HEK293 (cell line): ENCODE results near the gene MCRIP2.

Source experiments
- GLIS1 ChIP-seq: fragments of 450-650 bp; formaldehyde crosslinking; IDR thresholded peaks from 2 replicates; pipeline ENCODE4 v1.5.1; 2016; ENCODE audit warnings: missing biosample characterization, missing genetic modification characterization
- IKZF3 ChIP-seq: fragments of 450-650 bp; IDR thresholded peaks from 2 replicates; pipeline ENCODE4 v1.5.0; 2018; ENCODE audit warnings: missing biosample characterization, mild to moderate bottlenecking, missing genetic modification characterization, moderate library complexity
- SETDB1 ChIP-seq: IDR thresholded peaks from one replicate; pipeline ENCODE4 v1.6.1; 2017; ENCODE audit warnings: mild to moderate bottlenecking, low read length, moderate library complexity, mixed read lengths; ENCODE audit not compliant: insufficient read length
- SP7 ChIP-seq: fragments of 450-650 bp; formaldehyde crosslinking; IDR thresholded peaks from 2 replicates; pipeline ENCODE4 v1.5.1; 2016; ENCODE audit warnings: missing biosample characterization, missing genetic modification characterization
- TCF7L2 ChIP-seq: IDR thresholded peaks from 2 replicates; pipeline ENCODE4 v1.6.1; 2011; ENCODE audit warnings: low read depth, mild to moderate bottlenecking, inconsistent platforms, low read length, moderate library complexity, borderline replicate concordance
- ZBTB17 ChIP-seq: fragments of 450-650 bp; formaldehyde crosslinking; IDR thresholded peaks from 2 replicates; pipeline ENCODE4 v1.5.1; 2016; ENCODE audit warnings: missing biosample characterization, missing genetic modification characterization
- ZBTB7A ChIP-seq: fragments of 450-650 bp; formaldehyde crosslinking; IDR thresholded peaks from 2 replicates; pipeline ENCODE4 v1.5.1; 2016; ENCODE audit warnings: low read depth, missing biosample characterization, missing genetic modification characterization
- ZFHX2 ChIP-seq: fragments of 450-650 bp; formaldehyde crosslinking; conservative IDR thresholded peaks from 2 replicates; pipeline ENCODE4 v1.5.1; 2016; ENCODE audit warnings: missing biosample characterization, missing genetic modification characterization
- ZFP3 ChIP-seq: fragments of 450-650 bp; formaldehyde crosslinking; IDR thresholded peaks from 2 replicates; pipeline ENCODE4 v1.5.1; 2016; ENCODE audit warnings: low read depth, missing biosample characterization, missing genetic modification characterization
- ZNF10 ChIP-seq: fragments of 450-650 bp; formaldehyde crosslinking; IDR thresholded peaks from 2 replicates; pipeline ENCODE4 v1.5.1; 2017; ENCODE audit warnings: missing biosample characterization, missing genetic modification characterization
- ZNF155 ChIP-seq: fragments of 450-650 bp; formaldehyde crosslinking; IDR thresholded peaks from 2 replicates; pipeline ENCODE4 v1.5.1; 2016; ENCODE audit warnings: missing biosample characterization, missing genetic modification characterization
- ZNF157 ChIP-seq: fragments of 450-650 bp; formaldehyde crosslinking; IDR thresholded peaks from 2 replicates; pipeline ENCODE4 v1.5.1; 2016; ENCODE audit warnings: missing biosample characterization, missing genetic modification characterization
- ZNF202 ChIP-seq: fragments of 450-650 bp; formaldehyde crosslinking; IDR thresholded peaks from 2 replicates; pipeline ENCODE4 v1.5.1; 2016; ENCODE audit warnings: missing biosample characterization, missing genetic modification characterization, borderline replicate concordance
- ZNF366 ChIP-seq: fragments of 450-650 bp; formaldehyde crosslinking; conservative IDR thresholded peaks from 2 replicates; pipeline ENCODE4 v1.5.1; 2016; ENCODE audit warnings: missing biosample characterization, missing genetic modification characterization
- ZNF391 ChIP-seq: fragments of 450-650 bp; formaldehyde crosslinking; IDR thresholded peaks from 2 replicates; pipeline ENCODE4 v1.5.1; 2016; ENCODE audit warnings: low read depth, missing biosample characterization, missing genetic modification characterization, borderline replicate concordance
- ZNF473 ChIP-seq: fragments of 450-650 bp; formaldehyde crosslinking; IDR thresholded peaks from 2 replicates; pipeline ENCODE4 v1.5.1; 2017; ENCODE audit warnings: missing biosample characterization, missing genetic modification characterization
- ZNF549 ChIP-seq: fragments of 450-650 bp; IDR thresholded peaks from 2 replicates; pipeline ENCODE4 v1.5.1; 2018; ENCODE audit warnings: missing biosample characterization, missing genetic modification characterization, mild to moderate bottlenecking, inconsistent platforms, moderate library complexity
- ZNF624 ChIP-seq: fragments of 450-650 bp; formaldehyde crosslinking; IDR thresholded peaks from 2 replicates; pipeline ENCODE4 v1.5.1; 2017; ENCODE audit warnings: missing biosample characterization, missing genetic modification characterization
- ZNF654 ChIP-seq: fragments of 450-650 bp; formaldehyde crosslinking; IDR thresholded peaks from 2 replicates; pipeline ENCODE4 v1.5.1; 2016; ENCODE audit warnings: low read depth, missing biosample characterization, missing genetic modification characterization
- ZNF658 ChIP-seq: fragments of 450-650 bp; formaldehyde crosslinking; IDR thresholded peaks from 2 replicates; pipeline ENCODE4; 2016; ENCODE audit warnings: missing biosample characterization, missing genetic modification characterization
- ZNF707 ChIP-seq: fragments of 450-650 bp; formaldehyde crosslinking; IDR thresholded peaks from 2 replicates; pipeline ENCODE4 v1.5.1; 2016; ENCODE audit warnings: missing biosample characterization, missing genetic modification characterization
- ZNF792 ChIP-seq: fragments of 450-650 bp; formaldehyde crosslinking; IDR thresholded peaks from 2 replicates; pipeline ENCODE4 v1.5.1; 2016; ENCODE audit warnings: missing biosample characterization, missing genetic modification characterization
- ZXDB ChIP-seq: fragments of 450-650 bp; formaldehyde crosslinking; IDR thresholded peaks from 2 replicates; pipeline ENCODE4 v1.5.1; 2016; ENCODE audit warnings: missing biosample characterization, missing genetic modification characterization
- TF ChIP-seq, protein P1 (sequence below): fragments of 450-650 bp; formaldehyde crosslinking; IDR thresholded peaks from 2 replicates; pipeline ENCODE4 v1.5.1; 2016; ENCODE audit warnings: missing biosample characterization, missing genetic modification characterization
- TF ChIP-seq, protein P2 (sequence below): fragments of 450-650 bp; formaldehyde crosslinking; IDR thresholded peaks from 2 replicates; pipeline ENCODE4 v1.5.1; 2016; ENCODE audit warnings: missing biosample characterization, missing genetic modification characterization
- TF ChIP-seq, protein P3 (sequence below): fragments of 450-650 bp; formaldehyde crosslinking; IDR thresholded peaks from 2 replicates; pipeline ENCODE4 v1.5.1; 2017; ENCODE audit warnings: missing biosample characterization, missing genetic modification characterization
- TF ChIP-seq, protein P4 (sequence below): fragments of 450-650 bp; formaldehyde crosslinking; IDR thresholded peaks from 2 replicates; pipeline ENCODE4 v1.5.1; 2016; ENCODE audit warnings: missing biosample characterization, missing genetic modification characterization
- TF ChIP-seq, protein P5 (sequence below): fragments of 450-650 bp; formaldehyde crosslinking; IDR thresholded peaks from 2 replicates; pipeline ENCODE4 v1.5.1; 2017; ENCODE audit warnings: missing biosample characterization, missing genetic modification characterization
- TF ChIP-seq, protein P6 (sequence below): fragments of 450-650 bp; formaldehyde crosslinking; IDR thresholded peaks from 2 replicates; pipeline ENCODE4 v1.5.1; 2017; ENCODE audit warnings: missing biosample characterization, mild to moderate bottlenecking, missing genetic modification characterization, moderate library complexity
- TF ChIP-seq, protein P7 (sequence below): fragments of 450-650 bp; formaldehyde crosslinking; IDR thresholded peaks from 2 replicates; pipeline ENCODE4 v1.5.1; 2017; ENCODE audit warnings: missing biosample characterization, missing genetic modification characterization

The MCRIP2 gene

DNA sequence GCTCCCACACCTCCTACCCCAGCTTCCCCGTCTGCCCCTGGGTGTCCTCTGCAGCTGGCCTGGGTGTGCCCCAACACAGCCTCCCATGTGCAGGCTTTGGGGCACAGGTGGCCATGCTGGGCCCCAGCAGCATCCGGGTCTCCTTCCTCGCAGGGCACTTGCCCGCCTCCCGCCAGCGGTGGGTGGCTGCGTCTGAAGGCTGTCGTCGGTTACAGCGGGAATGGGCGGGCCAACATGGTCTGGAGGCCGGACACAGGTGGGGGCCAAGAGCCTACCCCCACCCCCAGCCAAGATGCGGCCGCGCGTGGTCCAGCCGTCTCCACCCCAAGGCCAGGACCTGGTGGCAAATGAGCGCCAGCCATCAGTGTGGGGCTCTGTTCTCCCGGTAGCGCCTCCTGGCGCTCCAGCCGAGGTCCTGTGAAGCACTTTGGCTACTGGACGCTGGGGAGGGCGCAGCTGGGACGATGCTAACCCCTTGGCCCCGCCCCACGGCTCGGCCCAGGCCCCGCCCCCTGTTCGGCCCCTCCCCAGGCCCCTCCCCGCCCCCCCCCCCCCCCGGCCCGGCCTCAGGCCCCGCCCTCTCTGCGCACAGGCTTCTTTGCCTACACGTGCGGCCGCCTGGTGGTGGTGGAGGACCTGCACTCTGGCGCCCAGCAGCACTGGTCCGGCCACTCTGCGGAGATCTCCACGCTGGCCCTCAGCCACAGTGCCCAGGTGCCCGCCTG, 19.0 kb downstream of the MCRIP2 start (continued):
- peak; percentile 72 for TF ChIP-seq ZFHX2 (tag by site-specific recombination)
- TF ChIP-seq ZFP3 (tag by site-specific recombination), result no peak
- peak; percentile 59 for TF ChIP-seq IKZF3 (tag by site-specific recombination)
- TF ChIP-seq ZNF792 (tag by site-specific recombination), result no peak
- TF ChIP-seq, protein P1, sequence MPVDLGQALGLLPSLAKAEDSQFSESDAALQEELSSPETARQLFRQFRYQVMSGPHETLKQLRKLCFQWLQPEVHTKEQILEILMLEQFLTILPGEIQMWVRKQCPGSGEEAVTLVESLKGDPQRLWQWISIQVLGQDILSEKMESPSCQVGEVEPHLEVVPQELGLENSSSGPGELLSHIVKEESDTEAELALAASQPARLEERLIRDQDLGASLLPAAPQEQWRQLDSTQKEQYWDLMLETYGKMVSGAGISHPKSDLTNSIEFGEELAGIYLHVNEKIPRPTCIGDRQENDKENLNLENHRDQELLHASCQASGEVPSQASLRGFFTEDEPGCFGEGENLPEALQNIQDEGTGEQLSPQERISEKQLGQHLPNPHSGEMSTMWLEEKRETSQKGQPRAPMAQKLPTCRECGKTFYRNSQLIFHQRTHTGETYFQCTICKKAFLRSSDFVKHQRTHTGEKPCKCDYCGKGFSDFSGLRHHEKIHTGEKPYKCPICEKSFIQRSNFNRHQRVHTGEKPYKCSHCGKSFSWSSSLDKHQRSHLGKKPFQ (tag by site-specific recombination), result no peak
- TF ChIP-seq ZNF707 (tag by site-specific recombination), result no peak
- 0 out of 2 replicates have a peak, but pooled peaks have one; percentile 9 for TF ChIP-seq ZXDB
- no peak for TF ChIP-seq SP7 (tag by site-specific recombination)
- TF ChIP-seq ZBTB7A (tag by site-specific recombination), result no peak
- no peak for TF ChIP-seq ZNF10 (tag by site-specific recombination)
- TF ChIP-seq ZNF654 (tag by site-specific recombination), result no peak
- no peak for TF ChIP-seq ZNF549
- no peak for TF ChIP-seq TCF7L2
- no peak for TF ChIP-seq ZNF658
- TF ChIP-seq ZNF473, result no peak
- TF ChIP-seq, protein P2, sequence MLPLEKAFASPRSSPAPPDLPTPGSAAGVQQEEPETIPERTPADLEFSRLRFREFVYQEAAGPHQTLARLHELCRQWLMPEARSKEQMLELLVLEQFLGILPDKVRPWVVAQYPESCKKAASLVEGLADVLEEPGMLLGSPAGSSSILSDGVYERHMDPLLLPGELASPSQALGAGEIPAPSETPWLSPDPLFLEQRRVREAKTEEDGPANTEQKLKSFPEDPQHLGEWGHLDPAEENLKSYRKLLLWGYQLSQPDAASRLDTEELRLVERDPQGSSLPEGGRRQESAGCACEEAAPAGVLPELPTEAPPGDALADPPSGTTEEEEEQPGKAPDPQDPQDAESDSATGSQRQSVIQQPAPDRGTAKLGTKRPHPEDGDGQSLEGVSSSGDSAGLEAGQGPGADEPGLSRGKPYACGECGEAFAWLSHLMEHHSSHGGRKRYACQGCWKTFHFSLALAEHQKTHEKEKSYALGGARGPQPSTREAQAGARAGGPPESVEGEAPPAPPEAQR (tag by site-specific recombination), result no peak
- TF ChIP-seq, protein P3, sequence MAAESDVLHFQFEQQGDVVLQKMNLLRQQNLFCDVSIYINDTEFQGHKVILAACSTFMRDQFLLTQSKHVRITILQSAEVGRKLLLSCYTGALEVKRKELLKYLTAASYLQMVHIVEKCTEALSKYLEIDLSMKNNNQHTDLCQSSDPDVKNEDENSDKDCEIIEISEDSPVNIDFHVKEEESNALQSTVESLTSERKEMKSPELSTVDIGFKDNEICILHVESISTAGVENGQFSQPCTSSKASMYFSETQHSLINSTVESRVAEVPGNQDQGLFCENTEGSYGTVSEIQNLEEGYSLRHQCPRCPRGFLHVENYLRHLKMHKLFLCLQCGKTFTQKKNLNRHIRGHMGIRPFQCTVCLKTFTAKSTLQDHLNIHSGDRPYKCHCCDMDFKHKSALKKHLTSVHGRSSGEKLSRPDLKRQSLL, result no peak
- TF ChIP-seq ZBTB17 (tag by site-specific recombination), result 0 out of 2 replicates have a peak, but pooled peaks have one; percentile 29
- TF ChIP-seq GLIS1, result peak; percentile 72
- no peak for TF ChIP-seq SETDB1
- TF ChIP-seq ZNF624 (tag by site-specific recombination), result no peak
- TF ChIP-seq, protein P4, sequence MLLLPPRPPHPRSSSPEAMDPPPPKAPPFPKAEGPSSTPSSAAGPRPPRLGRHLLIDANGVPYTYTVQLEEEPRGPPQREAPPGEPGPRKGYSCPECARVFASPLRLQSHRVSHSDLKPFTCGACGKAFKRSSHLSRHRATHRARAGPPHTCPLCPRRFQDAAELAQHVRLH (tag by site-specific recombination), result no peak
- no peak for TF ChIP-seq ZNF202 (tag by site-specific recombination)
- TF ChIP-seq ZNF155 (tag by site-specific recombination), result no peak
- TF ChIP-seq ZNF366 (tag by site-specific recombination), result no peak
- TF ChIP-seq, protein P5, sequence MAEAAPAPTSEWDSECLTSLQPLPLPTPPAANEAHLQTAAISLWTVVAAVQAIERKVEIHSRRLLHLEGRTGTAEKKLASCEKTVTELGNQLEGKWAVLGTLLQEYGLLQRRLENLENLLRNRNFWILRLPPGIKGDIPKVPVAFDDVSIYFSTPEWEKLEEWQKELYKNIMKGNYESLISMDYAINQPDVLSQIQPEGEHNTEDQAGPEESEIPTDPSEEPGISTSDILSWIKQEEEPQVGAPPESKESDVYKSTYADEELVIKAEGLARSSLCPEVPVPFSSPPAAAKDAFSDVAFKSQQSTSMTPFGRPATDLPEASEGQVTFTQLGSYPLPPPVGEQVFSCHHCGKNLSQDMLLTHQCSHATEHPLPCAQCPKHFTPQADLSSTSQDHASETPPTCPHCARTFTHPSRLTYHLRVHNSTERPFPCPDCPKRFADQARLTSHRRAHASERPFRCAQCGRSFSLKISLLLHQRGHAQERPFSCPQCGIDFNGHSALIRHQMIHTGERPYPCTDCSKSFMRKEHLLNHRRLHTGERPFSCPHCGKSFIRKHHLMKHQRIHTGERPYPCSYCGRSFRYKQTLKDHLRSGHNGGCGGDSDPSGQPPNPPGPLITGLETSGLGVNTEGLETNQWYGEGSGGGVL (tag by site-specific recombination), result 0 out of 2 replicates have a peak, but pooled peaks have one; percentile 52
- TF ChIP-seq ZNF157 (tag by site-specific recombination), result no peak
- TF ChIP-seq, protein P6, sequence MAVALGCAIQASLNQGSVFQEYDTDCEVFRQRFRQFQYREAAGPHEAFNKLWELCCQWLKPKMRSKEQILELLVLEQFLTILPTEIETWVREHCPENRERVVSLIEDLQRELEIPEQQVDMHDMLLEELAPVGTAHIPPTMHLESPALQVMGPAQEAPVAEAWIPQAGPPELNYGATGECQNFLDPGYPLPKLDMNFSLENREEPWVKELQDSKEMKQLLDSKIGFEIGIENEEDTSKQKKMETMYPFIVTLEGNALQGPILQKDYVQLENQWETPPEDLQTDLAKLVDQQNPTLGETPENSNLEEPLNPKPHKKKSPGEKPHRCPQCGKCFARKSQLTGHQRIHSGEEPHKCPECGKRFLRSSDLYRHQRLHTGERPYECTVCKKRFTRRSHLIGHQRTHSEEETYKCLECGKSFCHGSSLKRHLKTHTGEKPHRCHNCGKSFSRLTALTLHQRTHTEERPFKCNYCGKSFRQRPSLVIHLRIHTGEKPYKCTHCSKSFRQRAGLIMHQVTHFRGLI, result no peak
- TF ChIP-seq, protein P7, sequence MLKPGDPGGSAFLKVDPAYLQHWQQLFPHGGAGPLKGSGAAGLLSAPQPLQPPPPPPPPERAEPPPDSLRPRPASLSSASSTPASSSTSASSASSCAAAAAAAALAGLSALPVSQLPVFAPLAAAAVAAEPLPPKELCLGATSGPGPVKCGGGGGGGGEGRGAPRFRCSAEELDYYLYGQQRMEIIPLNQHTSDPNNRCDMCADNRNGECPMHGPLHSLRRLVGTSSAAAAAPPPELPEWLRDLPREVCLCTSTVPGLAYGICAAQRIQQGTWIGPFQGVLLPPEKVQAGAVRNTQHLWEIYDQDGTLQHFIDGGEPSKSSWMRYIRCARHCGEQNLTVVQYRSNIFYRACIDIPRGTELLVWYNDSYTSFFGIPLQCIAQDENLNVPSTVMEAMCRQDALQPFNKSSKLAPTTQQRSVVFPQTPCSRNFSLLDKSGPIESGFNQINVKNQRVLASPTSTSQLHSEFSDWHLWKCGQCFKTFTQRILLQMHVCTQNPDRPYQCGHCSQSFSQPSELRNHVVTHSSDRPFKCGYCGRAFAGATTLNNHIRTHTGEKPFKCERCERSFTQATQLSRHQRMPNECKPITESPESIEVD, result no peak
- TF ChIP-seq ZNF391 (tag by site-specific recombination), result no peak
